Smooth muscle cell (in vitro differentiated cells): ENCODE results near the gene RERE. TPM values are rescaled to one million over a fixed set of nuclear protein-coding genes. Genes with fewer than 3 reads are reported as not detected.
A peak's percentile ranks its signal among the peaks of the same experiment; 100 is the strongest.

Experiments
- DNase-seq: peaks from one replicate; lab custom pipeline; 2025; ENCODE audit not compliant: unreplicated experiment; lab: John Stamatoyannopoulos, UW
- H2AFZ ChIP-seq: fragments of 200-600 bp; sonication (generic); 2 replicates; pipeline ENCODE4 v1.6.0; 2016; ENCODE audit warnings: antibody characterized with exemption, low read depth, mild to moderate bottlenecking
- H3F3A ChIP-seq: fragments of 200-600 bp; sonication (generic); 2 replicates; pipeline ENCODE4 v1.6.0; 2017; ENCODE audit warnings: antibody characterized with exemption, low read depth
- H3K27ac ChIP-seq: fragments of 200-600 bp; sonication (generic); 2 replicates; pipeline ENCODE4 v1.5.1; 2016; ENCODE audit warnings: low read depth, mild to moderate bottlenecking
- H3K27me3 ChIP-seq: fragments of 200-600 bp; sonication (generic); 2 replicates; pipeline ENCODE4 v1.6.1; 2016; ENCODE audit warnings: low read depth, mild to moderate bottlenecking
- H3K36me3 ChIP-seq: fragments of 200-600 bp; sonication (generic); 2 replicates; pipeline ENCODE4 v1.5.1; 2016; ENCODE audit warnings: low read depth
- H3K4me1 ChIP-seq: fragments of 200-600 bp; sonication (generic); 2 replicates; pipeline ENCODE4 v1.5.1; 2016; ENCODE audit warnings: low read depth
- H3K4me2 ChIP-seq: fragments of 200-600 bp; sonication (generic); 2 replicates; pipeline ENCODE4 v1.6.0; 2016; ENCODE audit warnings: mild to moderate bottlenecking
- H3K4me3 ChIP-seq: fragments of 200-600 bp; sonication (generic); 2 replicates; pipeline ENCODE4 v1.5.1; 2016; ENCODE audit warnings: mild to moderate bottlenecking
- H3K79me2 ChIP-seq: fragments of 200-600 bp; sonication (generic); 2 replicates; pipeline ENCODE4 v1.6.0; 2016; ENCODE audit warnings: low read depth, mild to moderate bottlenecking
- H3K9ac ChIP-seq: fragments of 200-600 bp; sonication (generic); 2 replicates; pipeline ENCODE4 v1.6.0; 2016; ENCODE audit warnings: low read depth
- H3K9me3 ChIP-seq: fragments of 200-600 bp; sonication (generic); replicated peaks from 2 replicates; pipeline ENCODE4 v1.5.1; 2016; ENCODE audit warnings: low read depth
- H4K20me1 ChIP-seq: fragments of 200-600 bp; sonication (generic); 2 replicates; pipeline ENCODE4 v1.6.0; 2016; ENCODE audit warnings: low read depth
- WGBS: methylation state at CpG from one replicate; pipeline ENCODE4 v1.1.7; 2016; ENCODE audit warnings: low lambda C conversion rate; 5-methylcytosine and 5-hydroxymethylcytosine counted together
- polyA plus RNA-seq: library from polyadenylated mRNA; unstranded; fragments of >200 nt; fragmentation: Nextera tagmentation; extraction: Ambion mirVana; gene quantifications from 2 replicates; pipeline ENCODE4 v1.2.1, GENCODE V29; 2016
- total RNA-seq: library from RNA; depleted of rRNA; stranded (reverse); fragments of >200 nt; gene quantifications from 2 replicates; pipeline ENCODE4 v1.2.3, GENCODE V29; 2014
- TF ChIP-seq, protein P1 (sequence below): fragments of 200-600 bp; sonication (generic); IDR thresholded peaks from 2 replicates; pipeline ENCODE4 v1.5.1; 2017; ENCODE audit warnings: borderline replicate concordance, mild to moderate bottlenecking, antibody characterized with exemption; ENCODE audit not compliant: insufficient read depth, poor library complexity, severe bottlenecking

The RERE gene
- total and polyA plus RNA-seq, 2 experiments from 2014 or later = 45.6 to 59.2 TPM

DNA sequence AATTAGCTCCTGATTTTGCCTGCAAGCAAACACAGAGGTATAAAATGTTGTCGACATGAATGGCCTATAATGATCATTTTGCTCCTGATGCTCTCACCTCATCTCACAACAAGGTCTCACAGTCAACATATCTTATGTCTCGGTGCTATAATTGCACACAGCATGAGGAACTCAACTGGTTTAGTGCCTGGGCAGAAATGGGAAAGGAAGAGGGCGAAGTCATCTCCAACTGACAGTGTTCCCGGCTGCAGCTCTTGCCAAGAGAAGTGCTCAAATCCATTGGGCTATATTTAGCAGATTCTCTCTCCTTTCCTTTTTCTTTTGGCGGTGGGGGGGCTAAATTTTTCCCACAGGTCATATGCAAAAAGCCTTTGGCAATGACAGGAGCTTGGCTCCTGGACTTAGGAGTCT is 446.5 kb downstream of the RERE start:
- no peak for DNase-seq
- no peaks in the 10 kb centered on the region for H3K27me3 ChIP-seq
- H3K79me2 ChIP-seq = peaks cover 75% of the 10 kb centered on the region
- H3K4me3 ChIP-seq = no peak overlapping the region
- peaks cover 100% of the 10 kb centered on the region for H4K20me1 ChIP-seq
- H2AFZ ChIP-seq = no peak overlapping the region
- no peak overlapping the region for H3K4me2 ChIP-seq
- WGBS = 76% methylated on average over 5 of the region's 5 CpGs
- no peaks in the 10 kb centered on the region for H3K36me3 ChIP-seq
- TF ChIP-seq, protein P1, sequence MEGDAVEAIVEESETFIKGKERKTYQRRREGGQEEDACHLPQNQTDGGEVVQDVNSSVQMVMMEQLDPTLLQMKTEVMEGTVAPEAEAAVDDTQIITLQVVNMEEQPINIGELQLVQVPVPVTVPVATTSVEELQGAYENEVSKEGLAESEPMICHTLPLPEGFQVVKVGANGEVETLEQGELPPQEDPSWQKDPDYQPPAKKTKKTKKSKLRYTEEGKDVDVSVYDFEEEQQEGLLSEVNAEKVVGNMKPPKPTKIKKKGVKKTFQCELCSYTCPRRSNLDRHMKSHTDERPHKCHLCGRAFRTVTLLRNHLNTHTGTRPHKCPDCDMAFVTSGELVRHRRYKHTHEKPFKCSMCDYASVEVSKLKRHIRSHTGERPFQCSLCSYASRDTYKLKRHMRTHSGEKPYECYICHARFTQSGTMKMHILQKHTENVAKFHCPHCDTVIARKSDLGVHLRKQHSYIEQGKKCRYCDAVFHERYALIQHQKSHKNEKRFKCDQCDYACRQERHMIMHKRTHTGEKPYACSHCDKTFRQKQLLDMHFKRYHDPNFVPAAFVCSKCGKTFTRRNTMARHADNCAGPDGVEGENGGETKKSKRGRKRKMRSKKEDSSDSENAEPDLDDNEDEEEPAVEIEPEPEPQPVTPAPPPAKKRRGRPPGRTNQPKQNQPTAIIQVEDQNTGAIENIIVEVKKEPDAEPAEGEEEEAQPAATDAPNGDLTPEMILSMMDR = no peak
- H3K9ac ChIP-seq = no peak overlapping the region
- peaks cover 48% of the 10 kb centered on the region for H3K4me1 ChIP-seq
- H3F3A ChIP-seq = peaks cover 43% of the 10 kb centered on the region
- no peaks in the 10 kb centered on the region for H3K9me3 ChIP-seq
- H3K27ac ChIP-seq = no peak overlapping the region

DNA sequence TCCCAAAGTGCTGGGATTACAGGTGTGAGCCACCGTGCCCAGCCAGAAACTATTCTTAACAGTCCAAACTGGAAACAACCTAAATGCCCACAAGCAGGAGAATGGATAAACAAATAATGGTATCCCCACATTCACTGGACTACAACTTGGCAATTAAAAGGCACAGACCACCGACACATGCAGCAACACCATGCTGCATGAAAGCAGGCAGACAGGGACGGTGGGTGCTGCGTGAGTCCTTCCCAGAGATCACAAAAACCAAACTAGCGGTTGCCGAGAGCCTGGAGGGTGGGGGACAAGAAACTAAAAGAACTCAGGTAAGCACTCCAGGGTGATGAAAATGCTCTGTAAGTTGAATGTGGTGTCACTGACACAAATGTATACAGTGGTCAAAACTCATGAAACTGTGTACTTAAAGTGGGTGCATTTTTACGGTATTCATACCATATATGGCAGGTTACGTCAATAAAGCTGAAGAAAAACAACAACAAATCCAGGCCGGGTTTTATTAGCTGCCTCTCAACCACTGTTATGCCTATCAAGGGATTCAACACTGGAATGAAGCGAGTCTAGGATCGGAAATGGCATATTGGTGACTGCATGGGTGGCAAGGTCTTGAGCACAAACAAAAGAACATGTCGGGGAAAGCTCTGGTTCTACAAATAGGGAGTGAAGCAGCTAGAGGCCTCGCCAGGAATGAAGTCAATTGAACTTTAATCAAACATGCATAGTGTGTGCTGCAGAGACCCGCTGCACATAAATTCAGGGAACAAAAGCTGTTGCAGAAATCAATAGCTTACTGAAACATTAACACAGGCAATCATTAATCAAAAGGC is 447.2 kb downstream of the RERE start:
- 63% methylated on average over 14 of the region's 14 CpGs for WGBS
- Histone ChIP-seq H3K79me2 (peaks cover 79% of the 10 kb centered on the region), H2AFZ (no peak overlapping the region), H3K4me3 (no peak overlapping the region), H3K27ac (no peak overlapping the region), H3F3A (peaks cover 40% of the 10 kb centered on the region), H4K20me1 (peaks cover 100% of the 10 kb centered on the region), H3K4me1 (peaks cover 48% of the 10 kb centered on the region), H3K9ac (no peak overlapping the region), H3K36me3 (no peaks in the 10 kb centered on the region), H3K27me3 (no peaks in the 10 kb centered on the region), H3K4me2 (no peak overlapping the region), H3K9me3 (no peaks in the 10 kb centered on the region)
- TF ChIP-seq, protein P1 = no peak
- no peak for DNase-seq

DNA sequence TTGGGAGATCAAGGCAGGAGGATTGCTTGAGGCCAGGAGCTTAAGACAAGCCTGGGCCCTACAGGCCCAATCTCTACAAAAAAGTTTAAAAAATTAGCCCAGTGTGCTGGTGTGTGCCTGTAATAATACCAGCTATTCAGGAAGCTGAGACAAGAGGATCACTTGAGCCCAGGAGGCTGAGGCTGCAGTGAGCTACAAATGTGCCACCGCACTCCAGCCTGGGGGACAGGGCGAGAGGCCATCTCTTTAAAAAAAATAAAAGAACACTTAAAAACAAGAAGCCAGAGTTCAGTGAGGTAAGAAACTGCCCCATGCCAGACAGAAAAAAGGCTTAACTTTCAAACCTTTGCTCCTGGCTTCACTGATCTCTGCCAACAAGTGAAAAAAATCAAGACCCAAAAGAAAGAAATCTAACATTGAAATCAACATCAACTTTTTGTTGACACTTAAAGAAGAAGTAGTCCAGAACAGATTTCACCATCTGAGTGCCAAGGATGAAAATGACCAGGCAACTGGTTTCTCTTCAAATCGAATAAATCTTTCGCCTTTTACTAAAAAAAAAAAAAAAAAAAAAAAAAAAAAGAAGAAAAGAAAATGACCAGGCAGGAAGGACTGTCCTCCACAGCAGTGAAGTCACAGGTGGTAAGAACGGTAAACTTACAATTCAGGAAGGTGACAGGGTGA is 448.3 kb downstream of the RERE start:
- no peak for DNase-seq
- Histone ChIP-seq H4K20me1 (peaks cover 99% of the 10 kb centered on the region), H3K4me1 (peaks cover 42% of the 10 kb centered on the region), H3K36me3 (no peaks in the 10 kb centered on the region), H3K79me2 (peaks cover 86% of the 10 kb centered on the region), H3K27me3 (no peaks in the 10 kb centered on the region), H3K4me3 (no peak overlapping the region), H3K9ac (no peak overlapping the region), H3K27ac (peak overlapping the region; percentile 33), H3F3A (peaks cover 31% of the 10 kb centered on the region), H3K4me2 (no peak overlapping the region), H2AFZ (no peak overlapping the region), H3K9me3 (no peaks in the 10 kb centered on the region)
- 82% methylated on average over 5 of the region's 5 CpGs for WGBS
- TF ChIP-seq, protein P1 = no peak
